Parathyroid adenoma (tissue), 2 donors: ENCODE measurements around the gene KLC3.

Experiments
- H2AFZ ChIP-seq: fragments of 300-600 bp; sonication (generic); one replicate; pipeline ENCODE4 v1.7.0; 2017; ENCODE audit warnings: antibody characterized with exemption, mild to moderate bottlenecking
- H3K27ac ChIP-seq: fragments of 300-600 bp; sonication (generic); one replicate; pipeline ENCODE4 v1.7.0; 2017
- H3K27me3 ChIP-seq: fragments of 300-600 bp; sonication (generic); one replicate; pipeline ENCODE4 v1.7.0; 2017; ENCODE audit warnings: low read length; ENCODE audit not compliant: control insufficient read depth, insufficient read depth
- H3K36me3 ChIP-seq: fragments of 300-600 bp; sonication (generic); one replicate; pipeline ENCODE4 v1.7.0; 2017; ENCODE audit warnings: low read length; ENCODE audit not compliant: control insufficient read depth, insufficient read depth
- H3K4me1 ChIP-seq: fragments of 300-600 bp; sonication (generic); one replicate; pipeline ENCODE4 v1.7.0; 2017; ENCODE audit warnings: control low read depth
- H3K4me2 ChIP-seq: fragments of 300-600 bp; sonication (generic); one replicate; pipeline ENCODE4 v1.7.0; 2017; ENCODE audit warnings: low read length
- H3K4me3 ChIP-seq: fragments of 300-600 bp; sonication (generic); one replicate; pipeline ENCODE4 v1.7.0; 2017; ENCODE audit warnings: low read depth, low read length
- H3K79me2 ChIP-seq: fragments of 300-600 bp; sonication (generic); one replicate; pipeline ENCODE4 v1.7.0; 2017; ENCODE audit warnings: control low read depth
- H3K9ac ChIP-seq: fragments of 300-600 bp; sonication (generic); one replicate; pipeline ENCODE4 v1.7.0; 2017; ENCODE audit warnings: mild to moderate bottlenecking
- H3K9me3 ChIP-seq: fragments of 300-600 bp; sonication (generic); one replicate; pipeline ENCODE4 v1.7.0; 2017; ENCODE audit warnings: low read length; ENCODE audit not compliant: control insufficient read depth
- TF ChIP-seq, protein P1 (sequence below): fragments of 300-600 bp; sonication (generic); IDR thresholded peaks from one replicate; pipeline ENCODE4 v1.7.0; 2017; ENCODE audit warnings: antibody characterized with exemption, mild to moderate bottlenecking
- donor health status: primary hyperparathyroidism.

The KLC3 gene

DNA sequence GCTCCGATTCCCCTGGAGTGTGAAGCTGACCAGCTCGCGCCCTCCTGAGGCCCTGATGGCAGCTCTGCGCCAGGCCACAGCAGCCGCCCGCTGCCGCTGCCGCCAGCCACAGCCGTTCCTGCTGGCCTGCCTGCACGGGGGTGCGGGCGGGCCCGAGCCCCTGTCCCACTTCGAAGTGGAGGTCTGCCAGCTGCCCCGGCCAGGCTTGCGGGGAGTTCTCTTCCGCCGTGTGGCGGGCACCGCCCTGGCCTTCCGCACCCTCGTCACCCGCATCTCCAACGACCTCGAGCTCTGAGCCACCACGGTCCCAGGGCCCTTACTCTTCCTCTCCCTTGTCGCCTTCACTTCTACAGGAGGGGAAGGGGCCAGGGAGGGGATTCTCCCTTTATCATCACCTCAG, 38.1 kb upstream of the KLC3 start:
- no peak overlapping the region for H3K4me2 ChIP-seq
- no peak overlapping the region for H3K9ac ChIP-seq
- H3K79me2 ChIP-seq, result no peaks in the 10 kb centered on the region
- no peaks in the 10 kb centered on the region for H3K9me3 ChIP-seq
- no peaks in the 10 kb centered on the region for H3K4me1 ChIP-seq
- H3K36me3 ChIP-seq, result no peaks in the 10 kb centered on the region
- no peaks in the 10 kb centered on the region for H3K27me3 ChIP-seq
- no peak overlapping the region for H3K4me3 ChIP-seq
- no peak overlapping the region for H3K27ac ChIP-seq
- no peak overlapping the region for H2AFZ ChIP-seq
- TF ChIP-seq, protein P1, sequence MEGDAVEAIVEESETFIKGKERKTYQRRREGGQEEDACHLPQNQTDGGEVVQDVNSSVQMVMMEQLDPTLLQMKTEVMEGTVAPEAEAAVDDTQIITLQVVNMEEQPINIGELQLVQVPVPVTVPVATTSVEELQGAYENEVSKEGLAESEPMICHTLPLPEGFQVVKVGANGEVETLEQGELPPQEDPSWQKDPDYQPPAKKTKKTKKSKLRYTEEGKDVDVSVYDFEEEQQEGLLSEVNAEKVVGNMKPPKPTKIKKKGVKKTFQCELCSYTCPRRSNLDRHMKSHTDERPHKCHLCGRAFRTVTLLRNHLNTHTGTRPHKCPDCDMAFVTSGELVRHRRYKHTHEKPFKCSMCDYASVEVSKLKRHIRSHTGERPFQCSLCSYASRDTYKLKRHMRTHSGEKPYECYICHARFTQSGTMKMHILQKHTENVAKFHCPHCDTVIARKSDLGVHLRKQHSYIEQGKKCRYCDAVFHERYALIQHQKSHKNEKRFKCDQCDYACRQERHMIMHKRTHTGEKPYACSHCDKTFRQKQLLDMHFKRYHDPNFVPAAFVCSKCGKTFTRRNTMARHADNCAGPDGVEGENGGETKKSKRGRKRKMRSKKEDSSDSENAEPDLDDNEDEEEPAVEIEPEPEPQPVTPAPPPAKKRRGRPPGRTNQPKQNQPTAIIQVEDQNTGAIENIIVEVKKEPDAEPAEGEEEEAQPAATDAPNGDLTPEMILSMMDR, result no peak

DNA sequence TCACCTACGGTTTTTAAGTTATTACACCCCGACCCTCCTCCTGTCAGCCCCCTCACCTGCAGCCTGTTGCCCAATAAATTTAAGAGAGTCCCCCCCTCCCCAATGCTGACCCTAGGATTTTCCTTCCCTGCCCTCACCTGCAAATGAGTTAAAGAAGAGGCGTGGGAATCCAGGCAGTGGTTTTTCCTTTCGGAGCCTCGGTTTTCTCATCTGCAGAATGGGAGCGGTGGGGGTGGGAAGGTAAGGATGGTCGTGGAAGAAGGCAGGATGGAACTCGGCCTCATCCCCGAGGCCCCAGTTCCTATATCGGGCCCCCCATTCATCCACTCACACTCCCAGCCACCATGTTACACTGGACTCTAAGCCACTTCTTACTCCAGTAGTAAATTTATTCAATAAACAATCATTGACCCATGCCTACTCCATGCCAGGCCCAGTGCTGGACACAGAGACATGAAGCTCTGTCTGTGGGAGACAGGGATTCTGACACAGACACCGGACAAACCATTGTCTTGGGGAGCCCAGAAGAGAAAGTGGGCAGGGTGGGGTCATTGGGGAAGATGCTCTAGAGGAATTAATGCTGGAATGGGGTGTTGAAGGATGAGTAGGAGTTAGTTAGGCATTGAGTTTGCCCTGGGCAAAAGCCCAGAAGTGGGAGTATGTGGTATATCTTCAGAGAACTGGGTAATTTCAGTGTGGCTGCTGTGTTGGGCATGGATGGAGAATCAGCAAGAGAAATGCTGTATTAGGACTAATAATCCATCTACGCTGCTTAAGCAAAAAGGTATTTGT, 37.1 kb upstream of the KLC3 start:
- H3K36me3 ChIP-seq, result no peaks in the 10 kb centered on the region

DNA sequence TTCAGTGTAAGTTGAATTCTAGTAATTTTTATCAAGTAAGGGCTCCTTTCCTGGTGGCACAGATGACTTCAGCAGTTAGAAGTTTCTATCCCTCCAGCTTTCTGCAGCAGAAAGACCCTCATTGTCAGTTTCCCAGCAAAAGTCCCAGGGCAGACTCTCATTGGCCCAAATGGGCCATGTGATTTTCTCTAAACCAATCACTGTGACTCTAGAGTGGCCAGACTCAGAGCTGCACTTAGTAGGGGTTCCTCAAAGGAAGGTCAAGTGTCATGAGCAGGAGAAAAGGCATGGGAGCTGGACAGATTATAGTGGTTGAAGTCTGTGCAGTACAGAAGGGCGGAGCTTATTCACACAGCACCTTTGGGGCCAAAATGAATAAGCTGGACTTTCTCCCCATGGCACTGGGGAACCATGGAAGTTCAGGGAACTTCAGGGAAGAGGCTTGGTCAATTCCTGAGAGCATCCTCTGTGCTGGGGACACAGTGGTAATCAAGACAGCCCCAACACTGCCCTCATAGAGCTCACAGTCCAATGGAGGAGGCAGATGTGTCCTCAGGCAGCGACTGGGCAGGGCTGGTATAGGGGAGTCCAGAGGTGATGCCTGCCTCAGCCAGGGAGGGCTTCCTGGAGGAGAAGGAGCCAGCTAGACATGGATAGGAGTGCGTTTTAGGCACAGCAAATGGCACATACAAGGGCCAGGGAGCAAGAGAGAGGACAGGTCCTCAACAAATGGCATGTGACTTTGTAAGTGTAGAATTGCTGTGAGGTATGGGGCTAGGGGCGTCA, 36.2 kb upstream of the KLC3 start:
- Histone ChIP-seq H3K4me1 (no peaks in the 10 kb centered on the region), H3K9me3 (no peaks in the 10 kb centered on the region), H3K9ac (no peak overlapping the region), H3K4me3 (no peak overlapping the region), H3K4me2 (no peak overlapping the region), H3K27me3 (no peaks in the 10 kb centered on the region), H3K79me2 (no peaks in the 10 kb centered on the region), H3K36me3 (no peaks in the 10 kb centered on the region), H2AFZ (no peak overlapping the region), H3K27ac (no peak overlapping the region)
- TF ChIP-seq, protein P1, result no peak

More for the DNA sequence above, 37.1 kb upstream of the KLC3 start:
- Histone ChIP-seq H2AFZ (no peak overlapping the region), H3K27me3 (no peaks in the 10 kb centered on the region), H3K4me1 (no peaks in the 10 kb centered on the region), H3K9ac (no peak overlapping the region), H3K9me3 (no peaks in the 10 kb centered on the region), H3K4me3 (no peak overlapping the region), H3K79me2 (no peaks in the 10 kb centered on the region), H3K27ac (no peak overlapping the region), H3K4me2 (no peak overlapping the region)
- TF ChIP-seq, protein P1, result no peak

DNA sequence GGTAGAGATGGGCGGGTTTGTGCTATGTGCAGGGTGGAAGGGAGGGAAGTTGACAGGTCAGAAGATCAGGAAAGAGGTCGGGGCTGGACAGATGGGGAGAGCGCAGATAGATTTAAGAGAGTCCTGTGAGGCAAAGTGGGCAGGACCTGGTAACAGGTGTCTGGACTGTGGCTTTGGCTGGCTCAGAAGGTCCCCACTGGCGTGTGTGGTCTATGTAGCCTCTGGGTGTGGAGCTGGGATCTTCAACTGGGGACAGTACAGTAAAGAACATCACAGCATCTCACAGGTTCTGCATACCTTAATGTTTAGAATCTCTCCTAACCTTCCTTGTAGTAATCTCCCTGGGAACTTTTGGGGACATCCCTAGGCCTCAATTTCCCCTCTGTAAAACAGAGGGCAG, 35.5 kb upstream of the KLC3 start:
- H3K9ac ChIP-seq, result no peak overlapping the region
- H3K4me1 ChIP-seq, result no peaks in the 10 kb centered on the region
- H3K4me3 ChIP-seq, result no peak overlapping the region
- no peaks in the 10 kb centered on the region for H3K79me2 ChIP-seq
- TF ChIP-seq, protein P1, result no peak
- no peaks in the 10 kb centered on the region for H3K27me3 ChIP-seq
- H3K4me2 ChIP-seq, result no peak overlapping the region
- no peak overlapping the region for H2AFZ ChIP-seq
- H3K27ac ChIP-seq, result no peak overlapping the region
- no peaks in the 10 kb centered on the region for H3K36me3 ChIP-seq
- no peaks in the 10 kb centered on the region for H3K9me3 ChIP-seq
